Stomach smooth muscle (tissue), 2 donors: ENCODE results near the gene LAMP5.

Experiments used
- H3K27ac ChIP-seq: one replicate; pipeline ENCODE4 v1.7.0; 2013; ENCODE audit warnings: mild to moderate bottlenecking, low read length, inconsistent platforms
- H3K27me3 ChIP-seq, 2 donors: one replicate each; pipeline ENCODE4 v1.7.0; 2013; ENCODE audit warnings: low read length in 2 of 2; ENCODE audit not compliant: insufficient read depth in 2 of 2, control insufficient read depth in 1 of 2
- H3K36me3 ChIP-seq, 2 donors: one replicate each; pipeline ENCODE4 v1.7.0; 2013; ENCODE audit warnings: low read length in 2 of 2; ENCODE audit not compliant: control insufficient read depth in 2 of 2, insufficient read depth in 2 of 2
- H3K4me1 ChIP-seq: one replicate; pipeline ENCODE4 v1.7.0; 2013; ENCODE audit warnings: low read length; ENCODE audit not compliant: control insufficient read depth, insufficient read depth
- H3K4me3 ChIP-seq, 2 donors: one replicate each; pipeline ENCODE4 v1.7.0; 2013; ENCODE audit warnings: low read length in 2 of 2
- H3K9ac ChIP-seq, 2 donors: one replicate each; pipeline ENCODE4 v1.7.0; 2013; ENCODE audit warnings: low read length in 2 of 2, mild to moderate bottlenecking in 1 of 2
- H3K9me3 ChIP-seq, 2 donors: one replicate each; pipeline ENCODE4 v1.7.0; 2013; ENCODE audit warnings: low read length in 2 of 2; ENCODE audit not compliant: control insufficient read depth in 2 of 2
- donor health status: healthy.
- donor health status: Pancreatic carcinoma.

LAMP5 gene

GRCh38 chr20:9532069-9532838 lies 17.9 kb downstream of the LAMP5 start:
- Histone ChIP-seq H3K27me3 (no peaks in the 10 kb centered on the region), H3K36me3 (no peaks in the 10 kb centered on the region), H3K4me1 (no peaks in the 10 kb centered on the region), H3K9ac (no peak overlapping the region), H3K27ac (no peak overlapping the region), H3K9me3 (no peaks in the 10 kb centered on the region), H3K4me3 (no peak overlapping the region)

GRCh38 chr20:9534025-9534424 lies 19.6 kb downstream of the LAMP5 start:
- no peaks in the 10 kb centered on the region for H3K9me3 ChIP-seq
- H3K36me3 ChIP-seq, result no peaks in the 10 kb centered on the region
- no peaks in the 10 kb centered on the region for H3K27me3 ChIP-seq
- no peaks in the 10 kb centered on the region for H3K4me1 ChIP-seq
- H3K4me3 ChIP-seq, result no peak overlapping the region
- no peak overlapping the region for H3K27ac ChIP-seq
- H3K9ac ChIP-seq, result no peak overlapping the region

- H3K36me3 ChIP-seq, result no peaks in the 10 kb centered on the region
These were observed 21.1 kb downstream of the LAMP5 start for GRCh38 chr20:9535449-9535848.

GRCh38 chr20:9543214-9543613 lies 28.8 kb downstream of the LAMP5 start:
- Histone ChIP-seq H3K4me1 (no peaks in the 10 kb centered on the region), H3K4me3 (no peak overlapping the region), H3K27ac (no peak overlapping the region), H3K27me3 (peaks cover 0 to 2% of the 10 kb centered on the region in 2 donors), H3K9me3 (no peaks in the 10 kb centered on the region), H3K9ac (no peak overlapping the region), H3K36me3 (no peaks in the 10 kb centered on the region)

More at GRCh38 chr20:9535449-9535848, 21.1 kb downstream of the LAMP5 start:
- Histone ChIP-seq H3K4me1 (no peaks in the 10 kb centered on the region), H3K9ac (no peak overlapping the region), H3K9me3 (no peaks in the 10 kb centered on the region), H3K27me3 (no peaks in the 10 kb centered on the region), H3K27ac (no peak overlapping the region), H3K4me3 (no peak overlapping the region)

- Histone ChIP-seq H3K27ac (no peak overlapping the region), H3K27me3 (peaks cover 0 to 2% of the 10 kb centered on the region in 2 donors), H3K9ac (no peak overlapping the region), H3K4me3 (no peak overlapping the region), H3K36me3 (no peaks in the 10 kb centered on the region), H3K4me1 (no peaks in the 10 kb centered on the region), H3K9me3 (no peaks in the 10 kb centered on the region)
These were observed 35.9 kb downstream of the LAMP5 start for GRCh38 chr20:9550283-9550682.

- H3K27me3 ChIP-seq, result peaks cover 0 to 2% of the 10 kb centered on the region in 2 donors
- H3K9me3 ChIP-seq, result peaks cover 0 to 2% of the 10 kb centered on the region in 2 donors
- no peak overlapping the region for H3K9ac ChIP-seq
- no peak overlapping the region for H3K27ac ChIP-seq
- H3K4me3 ChIP-seq, result no peak overlapping the region
- H3K36me3 ChIP-seq, result no peaks in the 10 kb centered on the region
- no peaks in the 10 kb centered on the region for H3K4me1 ChIP-seq
These were observed 36.5 kb downstream of the LAMP5 start for GRCh38 chr20:9550871-9551270.

GRCh38 chr20:9551808-9552550 lies 37.6 kb downstream of the LAMP5 start:
- no peaks in the 10 kb centered on the region for H3K36me3 ChIP-seq
- H3K9ac ChIP-seq, result no peak overlapping the region
- H3K4me1 ChIP-seq, result no peaks in the 10 kb centered on the region
- peaks cover 0 to 5% of the 10 kb centered on the region in 2 donors for H3K9me3 ChIP-seq
- H3K27ac ChIP-seq, result no peak overlapping the region
- H3K27me3 ChIP-seq, result peaks cover 0 to 2% of the 10 kb centered on the region in 2 donors
- H3K4me3 ChIP-seq, result no peak overlapping the region

- peaks cover 0 to 5% of the 10 kb centered on the region in 2 donors for H3K9me3 ChIP-seq
- no peaks in the 10 kb centered on the region for H3K27me3 ChIP-seq
- no peak overlapping the region for H3K4me3 ChIP-seq
- no peak overlapping the region for H3K9ac ChIP-seq
- H3K36me3 ChIP-seq, result no peaks in the 10 kb centered on the region
- H3K27ac ChIP-seq, result no peak overlapping the region
- no peaks in the 10 kb centered on the region for H3K4me1 ChIP-seq
These were observed 41.4 kb downstream of the LAMP5 start for GRCh38 chr20:9555781-9556180.

- Histone ChIP-seq H3K4me3 (no peak overlapping the region), H3K36me3 (no peaks in the 10 kb centered on the region), H3K27me3 (no peaks in the 10 kb centered on the region), H3K4me1 (no peaks in the 10 kb centered on the region), H3K9me3 (peaks cover 0 to 5% of the 10 kb centered on the region in 2 donors), H3K9ac (no peak overlapping the region), H3K27ac (no peak overlapping the region)
These were observed 43.0 kb downstream of the LAMP5 start for GRCh38 chr20:9557411-9557810.

- no peak overlapping the region for H3K9ac ChIP-seq
- H3K4me1 ChIP-seq, result no peaks in the 10 kb centered on the region
- no peaks in the 10 kb centered on the region for H3K36me3 ChIP-seq
- H3K9me3 ChIP-seq, result no peaks in the 10 kb centered on the region
- H3K27ac ChIP-seq, result no peak overlapping the region
- H3K27me3 ChIP-seq, result peaks cover 0 to 2% of the 10 kb centered on the region in 2 donors
- H3K4me3 ChIP-seq, result no peak overlapping the region
These were observed 51.6 kb downstream of the LAMP5 start for GRCh38 chr20:9565910-9566550.
